ENCODE data around the gene OTOGL. TPM values are rescaled to one million over a fixed set of nuclear protein-coding genes. Genes with fewer than 3 reads are reported as not detected.

OTOGL gene
- total RNA-seq, 2 experiments from 2014 or later = not detected

- DNase-seq (ENCODE audit: low spot score) = no peak
- Histone ChIP-seq H3K27ac (ENCODE audit: low read depth, low read length, poor library complexity, severe bottlenecking) (no peak overlapping the region), H3K4me2 (ENCODE audit: low read length) (no peak overlapping the region), H3K4me1 (ENCODE audit: insufficient read depth, low read length, poor library complexity, severe bottlenecking) (no peaks in the 10 kb centered on the region), H3K79me2 (ENCODE audit: insufficient read depth, low read depth, low read length) (no peaks in the 10 kb centered on the region), H3K9me2 (ENCODE audit: insufficient read depth, low read length) (no peaks in the 10 kb centered on the region), H3K36me3 (ENCODE audit: insufficient read depth, low read length) (no peaks in the 10 kb centered on the region), H3K9me3 (ENCODE audit: low read length) (no peaks in the 10 kb centered on the region), H4K20me1 (ENCODE audit: insufficient read depth, low read length) (no peaks in the 10 kb centered on the region), H2AFZ (ENCODE audit: low read length) (no peak overlapping the region), H3K4me3 (ENCODE audit: low read depth, low read length, poor library complexity, severe bottlenecking) (no peak overlapping the region)
- POLR2A ChIA-PET = interaction anchor here (0.7 kb wide), 1 partner anchor 8 kb away, joined by 3 read pairs; no protein-coding TSS in a partner anchor
- intact Hi-C loops (cut with micrococcal nuclease; ENCODE audit: unreplicated experiment) = no loop called here
- CTCF ChIA-PET (ENCODE audit: unreplicated experiment) = no interaction called here
- BruUV-seq (replicated peaks) = no TSS peak
- no peak for TF ChIP-seq EZH2phosphoT487 (IDR thresholded peaks at IDR 0.05; ENCODE audit: borderline replicate concordance, low read depth, low read length)
- TF ChIP-seq, protein P1, sequence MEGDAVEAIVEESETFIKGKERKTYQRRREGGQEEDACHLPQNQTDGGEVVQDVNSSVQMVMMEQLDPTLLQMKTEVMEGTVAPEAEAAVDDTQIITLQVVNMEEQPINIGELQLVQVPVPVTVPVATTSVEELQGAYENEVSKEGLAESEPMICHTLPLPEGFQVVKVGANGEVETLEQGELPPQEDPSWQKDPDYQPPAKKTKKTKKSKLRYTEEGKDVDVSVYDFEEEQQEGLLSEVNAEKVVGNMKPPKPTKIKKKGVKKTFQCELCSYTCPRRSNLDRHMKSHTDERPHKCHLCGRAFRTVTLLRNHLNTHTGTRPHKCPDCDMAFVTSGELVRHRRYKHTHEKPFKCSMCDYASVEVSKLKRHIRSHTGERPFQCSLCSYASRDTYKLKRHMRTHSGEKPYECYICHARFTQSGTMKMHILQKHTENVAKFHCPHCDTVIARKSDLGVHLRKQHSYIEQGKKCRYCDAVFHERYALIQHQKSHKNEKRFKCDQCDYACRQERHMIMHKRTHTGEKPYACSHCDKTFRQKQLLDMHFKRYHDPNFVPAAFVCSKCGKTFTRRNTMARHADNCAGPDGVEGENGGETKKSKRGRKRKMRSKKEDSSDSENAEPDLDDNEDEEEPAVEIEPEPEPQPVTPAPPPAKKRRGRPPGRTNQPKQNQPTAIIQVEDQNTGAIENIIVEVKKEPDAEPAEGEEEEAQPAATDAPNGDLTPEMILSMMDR (conservative IDR thresholded peaks at IDR 0.05; ENCODE audit: low read length) = no peak
Observed at GRCh38 chr12:80262346-80262745, 163.0 kb downstream of the OTOGL start.

GRCh38 chr12:80262771-80263170 lies 163.4 kb downstream of the OTOGL start:
- no peak for DNase-seq (ENCODE audit: low spot score)
- H3K9me3 ChIP-seq (ENCODE audit: low read length) = no peaks in the 10 kb centered on the region
- no peaks in the 10 kb centered on the region for H3K9me2 ChIP-seq (ENCODE audit: insufficient read depth, low read length)
- intact Hi-C loops (cut with micrococcal nuclease; ENCODE audit: unreplicated experiment) = no loop called here
- no peaks in the 10 kb centered on the region for H3K79me2 ChIP-seq (ENCODE audit: insufficient read depth, low read depth, low read length)
- POLR2A ChIA-PET = interaction anchor here (0.7 kb wide), 1 partner anchor 9 kb away, joined by 3 read pairs; no protein-coding TSS in a partner anchor
- no peaks in the 10 kb centered on the region for H3K4me1 ChIP-seq (ENCODE audit: insufficient read depth, low read length, poor library complexity, severe bottlenecking)
- no peak overlapping the region for H3K4me2 ChIP-seq (ENCODE audit: low read length)
- H3K36me3 ChIP-seq (ENCODE audit: insufficient read depth, low read length) = no peaks in the 10 kb centered on the region
- no peaks in the 10 kb centered on the region for H4K20me1 ChIP-seq (ENCODE audit: insufficient read depth, low read length)
- CTCF ChIA-PET (ENCODE audit: unreplicated experiment) = no interaction called here
- no peak overlapping the region for H2AFZ ChIP-seq (ENCODE audit: low read length)
- TF ChIP-seq, protein P1 (conservative IDR thresholded peaks at IDR 0.05; ENCODE audit: low read length) = no peak
- no peak for TF ChIP-seq EZH2phosphoT487 (IDR thresholded peaks at IDR 0.05; ENCODE audit: borderline replicate concordance, low read depth, low read length)
- no TSS peak for BruUV-seq (replicated peaks)
- no peak overlapping the region for H3K4me3 ChIP-seq (ENCODE audit: low read depth, low read length, poor library complexity, severe bottlenecking)
- no peak overlapping the region for H3K27ac ChIP-seq (ENCODE audit: low read depth, low read length, poor library complexity, severe bottlenecking)

- Histone ChIP-seq H3K36me3 (ENCODE audit: insufficient read depth, low read length) (no peaks in the 10 kb centered on the region), H3K9me2 (ENCODE audit: insufficient read depth, low read length) (no peaks in the 10 kb centered on the region), H3K9me3 (ENCODE audit: low read length) (no peaks in the 10 kb centered on the region), H3K4me2 (ENCODE audit: low read length) (no peak overlapping the region), H3K4me1 (ENCODE audit: insufficient read depth, low read length, poor library complexity, severe bottlenecking) (no peaks in the 10 kb centered on the region), H3K4me3 (ENCODE audit: low read depth, low read length, poor library complexity, severe bottlenecking) (no peak overlapping the region), H4K20me1 (ENCODE audit: insufficient read depth, low read length) (no peaks in the 10 kb centered on the region), H2AFZ (ENCODE audit: low read length) (no peak overlapping the region), H3K79me2 (ENCODE audit: insufficient read depth, low read depth, low read length) (no peaks in the 10 kb centered on the region), H3K27ac (ENCODE audit: low read depth, low read length, poor library complexity, severe bottlenecking) (no peak overlapping the region)
- no peak for TF ChIP-seq EZH2phosphoT487 (IDR thresholded peaks at IDR 0.05; ENCODE audit: borderline replicate concordance, low read depth, low read length)
- TF ChIP-seq, protein P1 (conservative IDR thresholded peaks at IDR 0.05; ENCODE audit: low read length) = no peak
- POLR2A ChIA-PET = interaction anchor here (0.7 kb wide), 1 partner anchor 811 kb away, joined by 3 read pairs; no protein-coding TSS in a partner anchor
- BruUV-seq (replicated peaks) = no TSS peak
- CTCF ChIA-PET (ENCODE audit: unreplicated experiment) = no interaction called here
- DNase-seq (ENCODE audit: low spot score) = no peak
- intact Hi-C loops (cut with micrococcal nuclease; ENCODE audit: unreplicated experiment) = no loop called here
Observed at GRCh38 chr12:80264386-80264785, 165.0 kb downstream of the OTOGL start.
